H1 (cell line): Measurements from ENCODE around the gene CENPA. TPM values are rescaled to one million over a fixed set of nuclear protein-coding genes. Genes with fewer than 3 reads are reported as not detected.

Source experiments
- CTCF ChIA-PET: fragments of 300-600 bp; sonication (Branson Sonifier 250); formaldehyde crosslinking; loops from one replicate; lab custom pipeline; 2021; ENCODE audit not compliant: partially characterized antibody; lab: Charles Lee
- POLR2A ChIA-PET: fragments of 300-600 bp; sonication (Branson Sonifier 250); formaldehyde crosslinking; loops from one replicate; lab custom pipeline; 2021; ENCODE audit warnings: inconsistent platforms; ENCODE audit not compliant: partially characterized antibody; lab: Charles Lee
- DNase-seq, 2 experiments: peaks; one replicate each; pipeline versions ENCODE4 v3.0.0 to v3.0.0-alpha.2; 2010 to 2022; ENCODE audit warnings: low spot score in 2 of 2, low read depth in 1 of 2, mixed read lengths in 1 of 2
- FAIRE-seq: peaks from 2 replicates; lab custom pipeline; 2011; peaks lifted over from hg19 to GRCh38; lab: Jason Lieb, UNC
- H2AFZ ChIP-seq: 2 replicates; pipeline ENCODE4 v1.8.1; 2012; ENCODE audit warnings: low read length, inconsistent platforms
- H2AK5ac ChIP-seq: 2 replicates; pipeline ENCODE4 v1.6.1; 2013; ENCODE audit warnings: low read depth, low read length
- H2BK120ac ChIP-seq: replicated peaks from 2 replicates; pipeline ENCODE3; 2013; ENCODE audit warnings: low read depth, low read length, inconsistent platforms
- H2BK12ac ChIP-seq: 2 replicates; pipeline ENCODE4 v1.6.1; 2013; ENCODE audit warnings: low read depth, low read length
- H2BK15ac ChIP-seq: 2 replicates; pipeline ENCODE4 v1.6.1; 2013; ENCODE audit warnings: low read length
- H2BK20ac ChIP-seq: 2 replicates; pipeline ENCODE4 v1.6.1; 2013; ENCODE audit warnings: low read length
- H2BK5ac ChIP-seq: 2 replicates; pipeline ENCODE4 v1.6.1; 2013; ENCODE audit warnings: low read depth, low read length
- H3K14ac ChIP-seq: 2 replicates; pipeline ENCODE4 v1.6.1; 2013; ENCODE audit warnings: inconsistent platforms; ENCODE audit not compliant: insufficient read length
- H3K18ac ChIP-seq: 2 replicates; pipeline ENCODE4 v1.6.1; 2013; ENCODE audit warnings: low read length; ENCODE audit errors: extremely low read depth
- H3K23ac ChIP-seq: 2 replicates; pipeline ENCODE4 v1.6.1; 2013; ENCODE audit warnings: inconsistent platforms; ENCODE audit not compliant: insufficient read length
- H3K23me2 ChIP-seq: 2 replicates; pipeline ENCODE4 v1.6.1; 2013; ENCODE audit warnings: low read depth, low read length
- H3K27ac ChIP-seq: 2 replicates; pipeline ENCODE4 v1.6.1; 2011; ENCODE audit warnings: low read depth, low read length, inconsistent platforms
- H3K27me3 ChIP-seq, 4 experiments: replicated peaks in 1 of 4; 1 replicate in 1 of 4; 2 replicates in 3 of 4; pipeline versions ENCODE4 v1.6.1 to v1.8.1; 2011 to 2013; ENCODE audit warnings: low read length in 3 of 4, mild to moderate bottlenecking in 3 of 4, inconsistent platforms in 2 of 4, mixed read lengths in 2 of 4, moderate library complexity in 1 of 4; ENCODE audit not compliant: control insufficient read depth in 3 of 4, insufficient read depth in 3 of 4; ENCODE audit errors: extremely low read depth in 1 of 4
- H3K36me3 ChIP-seq, 4 experiments: 2 replicates each; pipeline versions ENCODE4 v1.6.1 to v1.8.1; 2011 to 2013; ENCODE audit warnings: mild to moderate bottlenecking in 4 of 4, low read length in 3 of 4, moderate library complexity in 2 of 4, control low read depth in 1 of 4, inconsistent platforms in 1 of 4; ENCODE audit not compliant: insufficient read depth in 4 of 4, control insufficient read depth in 2 of 4
- H3K4ac ChIP-seq: replicated peaks from 2 replicates; pipeline ENCODE3; 2013; ENCODE audit warnings: low read length, low read depth, mixed read lengths, inconsistent platforms; ENCODE audit not compliant: insufficient read length
- H3K4me1 ChIP-seq, 4 experiments: replicated peaks in 1 of 4; 1 replicate in 1 of 4; 2 replicates in 3 of 4; pipeline versions ENCODE4 v1.6.1 to v1.8.1; 2011 to 2013; ENCODE audit warnings: low read length in 3 of 4, inconsistent platforms in 2 of 4, mixed read lengths in 1 of 4; ENCODE audit not compliant: insufficient read depth in 4 of 4, control insufficient read depth in 3 of 4
- H3K4me2 ChIP-seq, 2 experiments: 2 replicates each; pipeline versions ENCODE4 v1.6.1 to v1.8.1; 2011 to 2013; ENCODE audit warnings: low read depth in 2 of 2, low read length in 2 of 2, control low read depth in 1 of 2, inconsistent platforms in 1 of 2, mild to moderate bottlenecking in 1 of 2; ENCODE audit not compliant: insufficient read depth in 1 of 2
- H3K4me3 ChIP-seq, 4 experiments: fragments of 200-600, 300-600 bp in 1 of 4; sonication (generic), shearing (Covaris generic), sonication (Bioruptor Twin) in 1 of 4; 2 replicates each; pipeline versions ENCODE4 v1.5.1 to v1.8.1; 2011 to 2016; ENCODE audit warnings: low read length in 4 of 4, low read depth in 3 of 4, control low read depth in 2 of 4, inconsistent platforms in 2 of 4, mild to moderate bottlenecking in 2 of 4, mixed read lengths in 1 of 4, moderate library complexity in 1 of 4; ENCODE audit not compliant: insufficient read depth in 2 of 4; ENCODE audit errors: extremely low read depth in 1 of 4
- H3K56ac ChIP-seq: replicated peaks from 2 replicates; pipeline ENCODE3; 2013; ENCODE audit warnings: low read depth, mild to moderate bottlenecking, mixed read lengths, low read length, inconsistent platforms; ENCODE audit not compliant: insufficient read length
- H3K79me1 ChIP-seq: 2 replicates; pipeline ENCODE4 v1.6.1; 2013; ENCODE audit warnings: low read depth, low read length, control low read depth
- H3K79me2 ChIP-seq, 2 experiments: 2 replicates each; pipeline versions ENCODE4 v1.6.1 to v1.8.1; 2012 to 2013; ENCODE audit warnings: low read length in 2 of 2, mild to moderate bottlenecking in 2 of 2, inconsistent platforms in 1 of 2; ENCODE audit not compliant: insufficient read depth in 2 of 2, control insufficient read depth in 1 of 2
- H3K9ac ChIP-seq, 4 experiments: replicated peaks in 1 of 4; 1 replicate in 1 of 4; 2 replicates in 3 of 4; pipeline versions ENCODE4 v1.6.1 to v1.8.1; 2011 to 2013; ENCODE audit warnings: low read depth in 3 of 4, low read length in 3 of 4, control low read depth in 2 of 4, mild to moderate bottlenecking in 2 of 4, moderate library complexity in 2 of 4, inconsistent platforms in 1 of 4; ENCODE audit errors: extremely low read depth in 1 of 4
- H3K9me3 ChIP-seq, 2 experiments: 2 replicates each; pipeline versions ENCODE4 v1.6.1 to v1.8.1; 2012 to 2013; ENCODE audit warnings: mild to moderate bottlenecking in 2 of 2, moderate library complexity in 2 of 2, control low read depth in 1 of 2, inconsistent platforms in 1 of 2, low read depth in 1 of 2, low read length in 1 of 2, mixed read lengths in 1 of 2; ENCODE audit not compliant: insufficient read depth in 2 of 2
- H4K20me1 ChIP-seq, 2 experiments: replicated peaks in 1 of 2; 2 replicates each; pipeline versions ENCODE3 to v1.8.1; 2011 to 2013; ENCODE audit warnings: inconsistent platforms in 2 of 2, low read length in 2 of 2, mild to moderate bottlenecking in 1 of 2; ENCODE audit not compliant: insufficient read depth in 2 of 2, control insufficient read depth in 1 of 2
- H4K5ac ChIP-seq: 2 replicates; pipeline ENCODE4 v1.6.1; 2013; ENCODE audit warnings: low read length, low read depth, mixed read lengths, inconsistent platforms; ENCODE audit not compliant: insufficient read length
- H4K8ac ChIP-seq: 2 replicates; pipeline ENCODE4 v1.8.0; 2013; ENCODE audit warnings: mild to moderate bottlenecking, moderate library complexity, low read length, inconsistent platforms; ENCODE audit not compliant: insufficient read depth; ENCODE audit errors: extremely low read depth
- H4K91ac ChIP-seq: replicated peaks from 2 replicates; pipeline ENCODE3; 2013; ENCODE audit warnings: low read length, mixed read lengths, inconsistent platforms; ENCODE audit not compliant: insufficient read length
- ATF3 ChIP-seq: IDR thresholded peaks from 2 replicates; pipeline ENCODE4 v1.6.1; 2011; ENCODE audit warnings: low read depth, mild to moderate bottlenecking, low read length; ENCODE audit not compliant: insufficient read depth
- BACH1 ChIP-seq: IDR thresholded peaks from 2 replicates; pipeline ENCODE4 v1.6.1; 2012; ENCODE audit warnings: low read length, improper control_type of control experiment
- EGR1 ChIP-seq: IDR thresholded peaks from 2 replicates; pipeline ENCODE4 v1.6.1; 2011; ENCODE audit warnings: low read depth, low read length, borderline replicate concordance
- FOSL1 ChIP-seq: IDR thresholded peaks from 2 replicates; pipeline ENCODE4 v1.6.1; 2011; ENCODE audit warnings: mild to moderate bottlenecking, low read depth, low read length, moderate library complexity; ENCODE audit not compliant: insufficient read depth
- GABPA ChIP-seq: IDR thresholded peaks from 2 replicates; pipeline ENCODE4 v1.6.1; 2011; ENCODE audit warnings: mild to moderate bottlenecking, low read length, moderate library complexity, borderline replicate concordance; ENCODE audit not compliant: insufficient read depth
- GTF2F1 ChIP-seq: IDR thresholded peaks from 2 replicates; pipeline ENCODE4 v1.6.1; 2012; ENCODE audit warnings: low read depth, low read length, improper control_type of control experiment, borderline replicate concordance
- KDM1A ChIP-seq: fragments of 200-600, 300-600 bp; sonication (generic); IDR thresholded peaks from 2 replicates; pipeline ENCODE4 v1.7.1; 2016; ENCODE audit warnings: mild to moderate bottlenecking, low read length, borderline replicate concordance
- KDM4A ChIP-seq: IDR thresholded peaks from one replicate; pipeline ENCODE4 v1.7.1; 2012; ENCODE audit warnings: low read depth, mild to moderate bottlenecking, moderate library complexity, low read length, inconsistent platforms; ENCODE audit not compliant: severe bottlenecking
- MAFK ChIP-seq: IDR thresholded peaks from 2 replicates; pipeline ENCODE4 v1.6.1; 2012; ENCODE audit warnings: low read depth, mild to moderate bottlenecking, improper control_type of control experiment, low read length
- RBBP5 ChIP-seq: IDR thresholded peaks from 2 replicates; pipeline ENCODE4 v1.7.1; 2012; ENCODE audit warnings: low read depth, mild to moderate bottlenecking, inconsistent platforms, low read length, moderate library complexity, borderline replicate concordance
- SP2 ChIP-seq: IDR thresholded peaks from 2 replicates; pipeline ENCODE4 v1.6.1; 2012; ENCODE audit warnings: mild to moderate bottlenecking, low read length, inconsistent platforms
- SUZ12 ChIP-seq: fragments of 200-600 bp; sonication (generic); IDR thresholded peaks from 2 replicates; pipeline ENCODE4 v1.6.1; 2012; ENCODE audit warnings: mild to moderate bottlenecking, inconsistent platforms, low read length, moderate library complexity, mixed read lengths
- USF2 ChIP-seq: IDR thresholded peaks from 2 replicates; pipeline ENCODE4 v1.6.1; 2011; ENCODE audit warnings: low read length, improper control_type of control experiment
- WGBS, 2 experiments: shearing (Covaris generic) in 1 of 2; methylation state at CpG; one replicate each; pipeline versions ENCODE4 v1.1.6 to v1.1.7; 2013 to 2015; ENCODE audit warnings: low lambda C conversion rate in 2 of 2, mixed read lengths in 2 of 2, inconsistent platforms in 1 of 2, low coverage in 1 of 2, missing lambda C conversion rate in 1 of 2; ENCODE audit not compliant: insufficient replicate concordance in 2 of 2, insufficient coverage in 1 of 2, insufficient read length in 1 of 2; ENCODE audit errors: extremely low coverage in 1 of 2, missing lambda C conversion rate in 1 of 2; 5-methylcytosine and 5-hydroxymethylcytosine counted together
- polyA plus RNA-seq, 7 experiments: library from polyadenylated mRNA; depleted of rRNA in 3 of 7; stranded (reverse) in 5 of 7; unstranded in 2 of 7; fragments of >200 nt in 5 of 7; fragments of 200-250 nt in 2 of 7; gene quantifications; 1 replicate in 5 of 7; 2 replicates in 1 of 7; 4 replicates in 1 of 7; pipeline versions ENCODE4 v1.2.1 to v1.2.3, GENCODE V29; 2011 to 2013; ENCODE audit warnings: missing spikeins in 2 of 7, mixed read lengths in 2 of 7
- total RNA-seq: library from RNA; stranded (reverse); fragmentation: NEBNext Ultra II Directional; extraction: Animal tissue kit (Norgen Biotek cat#: 25700); gene quantifications from 2 replicates; pipeline ENCODE4 v1.2.1, GENCODE V29; 2021

Gene CENPA
- total and polyA plus RNA-seq, 2 of the 8 experiments (the other 6 are each of a cell fraction or from before 2014, with no cell fraction given) = 19.4 to 30.9 TPM

- Histone ChIP-seq H3K14ac (no peak overlapping the region), H3K36me3 (no peaks in the 10 kb centered on the region), H3K9me3 (no peaks in the 10 kb centered on the region), H3K23me2 (no peaks in the 10 kb centered on the region; the same call in 1 of the 2 replicates), H4K91ac (no peak overlapping the region), H3K4me1 (no peaks in the 10 kb centered on the region), H3K27ac (no peak overlapping the region), H3K4me3 (no peak overlapping the region), H2BK20ac (no peak overlapping the region), H2AK5ac (no peak overlapping the region), H2AFZ (no peak overlapping the region), H4K5ac (no peak overlapping the region), H4K20me1 (no peaks in the 10 kb centered on the region), H3K56ac (no peak overlapping the region), H3K4me2 (no peak overlapping the region), H4K8ac (no peak overlapping the region), H2BK15ac (no peak overlapping the region), H3K18ac (no peak overlapping the region), H3K9ac (no peak overlapping the region), H2BK12ac (no peak overlapping the region), H3K27me3 (no peaks in the 10 kb centered on the region), H3K4ac (no peak overlapping the region), H2BK5ac (no peak overlapping the region), H2BK120ac (no peak overlapping the region), H3K79me1 (no peaks in the 10 kb centered on the region), H3K79me2 (no peaks in the 10 kb centered on the region), H3K23ac (no peak overlapping the region)
- DNase-seq = no peak
- CTCF ChIA-PET = interaction anchor here (1.3 to 14.9 kb wide), 4 partner anchors 8 to 128 kb away, joined by 3 to 367 read pairs (median 4); no protein-coding TSS in a partner anchor
- 89% methylated on average over 3 of the region's 4 CpGs; no CpG with 5 or more reads in 1 of the 2 experiments for WGBS, 2 experiments
- POLR2A ChIA-PET = no interaction called here
- FAIRE-seq = no peak
- no peak for TF ChIP-seq SP2
- no peak for TF ChIP-seq GTF2F1
- no peak for TF ChIP-seq USF2
- TF ChIP-seq FOSL1 = no peak
- TF ChIP-seq SUZ12 = no peak
- no peak for TF ChIP-seq KDM1A
- no peak for TF ChIP-seq ATF3
- TF ChIP-seq MAFK = no peak
- no peak for TF ChIP-seq BACH1
- TF ChIP-seq EGR1 = no peak
- no peak for TF ChIP-seq GABPA
- no peak for TF ChIP-seq RBBP5
- TF ChIP-seq KDM4A = no peak
These were observed 47.4 kb upstream of the CENPA start for GRCh38 chr2:26738481-26738880.
